ENCODE results near the gene DGKQ.
"Not testable (repeated sequence)": the region's sequence is repeated elsewhere in the genome, so short reads cannot be mapped to it uniquely, and the experiment has no call there.

The DGKQ gene

GRCh38 chr4:952881-953573 is 20.3 kb downstream of the DGKQ start:
- in situ Hi-C loops (cut with MboI; ENCODE audit: low sequenced_read_pairs), result no loop called here

GRCh38 chr4:951594-952468 is 21.5 kb downstream of the DGKQ start:
- in situ Hi-C loops (cut with MboI; ENCODE audit: low sequenced_read_pairs), result no loop called here

- in situ Hi-C loops (cut with MboI; ENCODE audit: low sequenced_read_pairs), result no loop called here
Observed at GRCh38 chr4:951186-951585, 22.2 kb downstream of the DGKQ start.

- in situ Hi-C loops (cut with MboI; ENCODE audit: low sequenced_read_pairs), result no loop called here
Observed at GRCh38 chr4:950136-951020, 23.0 kb downstream of the DGKQ start.

GRCh38 chr4:949656-950055 is 23.7 kb downstream of the DGKQ start:
- in situ Hi-C loops (cut with MboI; ENCODE audit: low sequenced_read_pairs), result no loop called here

- in situ Hi-C loops (cut with MboI; ENCODE audit: low sequenced_read_pairs), result no loop called here
Observed at GRCh38 chr4:948936-949300, 24.5 kb downstream of the DGKQ start.

GRCh38 chr4:948101-948935 is 25.1 kb downstream of the DGKQ start:
- in situ Hi-C loops (cut with MboI; ENCODE audit: low sequenced_read_pairs), result no loop called here

- in situ Hi-C loops (cut with MboI; ENCODE audit: low sequenced_read_pairs), result no loop called here
Observed at GRCh38 chr4:947491-947971, 25.8 kb downstream of the DGKQ start.

GRCh38 chr4:946517-947471 is 26.6 kb downstream of the DGKQ start:
- in situ Hi-C loops (cut with MboI; ENCODE audit: low sequenced_read_pairs), result no loop called here

GRCh38 chr4:946103-946450 is 27.3 kb downstream of the DGKQ start:
- in situ Hi-C loops (cut with MboI; ENCODE audit: low sequenced_read_pairs), result no loop called here

- in situ Hi-C loops (cut with MboI; ENCODE audit: low sequenced_read_pairs), result no loop called here
Observed at GRCh38 chr4:945274-946102, 27.9 kb downstream of the DGKQ start.

GRCh38 chr4:939508-939907 is 33.9 kb downstream of the DGKQ start:
- in situ Hi-C loops (cut with MboI; ENCODE audit: low sequenced_read_pairs), result not testable (repeated sequence)

- in situ Hi-C loops (cut with MboI; ENCODE audit: low sequenced_read_pairs), result no loop called here
Observed at GRCh38 chr4:932713-933070, 40.7 kb downstream of the DGKQ start.

GRCh38 chr4:931960-932712 is 41.2 kb downstream of the DGKQ start, which contains the start of the genes GAK and TMEM175:
GAK (minus strand) TSS chr4:932316; CDS start chr4:932187, 129 bp downstream.
TMEM175 (plus strand) TSS chr4:932460; CDS start chr4:947740, 15,280 bp downstream.
- in situ Hi-C loops (cut with MboI; ENCODE audit: low sequenced_read_pairs), result no loop called here

GRCh38 chr4:931194-931959 is 42.0 kb downstream of the DGKQ start:
- in situ Hi-C loops (cut with MboI; ENCODE audit: low sequenced_read_pairs), result no loop called here

GRCh38 chr4:930827-931193 is 42.6 kb downstream of the DGKQ start:
- in situ Hi-C loops (cut with MboI; ENCODE audit: low sequenced_read_pairs), result no loop called here

- in situ Hi-C loops (cut with MboI; ENCODE audit: low sequenced_read_pairs), result no loop called here
Observed at GRCh38 chr4:930028-930551, 43.3 kb downstream of the DGKQ start.

All from HL-60/S4 (cell line).